Liver (tissue), 3 donors: ENCODE results near the gene TM9SF3.

Source experiments
- CTCF ChIP-seq: fragments of 150-350 bp; IDR thresholded peaks from 2 replicates; pipeline ENCODE4 v1.5.1; 2017; ENCODE audit warnings: improper control_type of control experiment, low read depth, low read length; ENCODE audit not compliant: missing input control
- EGR1 ChIP-seq, 2 donors: IDR thresholded peaks; 2 replicates each; pipeline ENCODE4 v1.6.1; 2016 to 2018; ENCODE audit warnings: antibody characterized with exemption in 2 of 2, low read depth in 2 of 2
- MAX ChIP-seq: IDR thresholded peaks from 2 replicates; pipeline ENCODE4 v1.6.1; 2016; ENCODE audit warnings: antibody characterized with exemption
- TAF1 ChIP-seq: conservative IDR thresholded peaks from 2 replicates; pipeline ENCODE4 v1.6.1; 2016; ENCODE audit warnings: antibody characterized with exemption, mild to moderate bottlenecking
- YY1 ChIP-seq: IDR thresholded peaks from 2 replicates; pipeline ENCODE4 v1.6.1; 2016; ENCODE audit warnings: antibody characterized with exemption, mild to moderate bottlenecking
- donor health status: healthy.
- donor health status: healthy.

GRCh38 chr10:96570983-96571964 lies 15.5 kb downstream of the TM9SF3 start:
- TF ChIP-seq CTCF: no peak
- TF ChIP-seq MAX: no peak
- no peak for TF ChIP-seq EGR1 (IDR thresholded peaks at IDR 0.05; ENCODE audit: low read depth in 2 of 2)
- no peak for TF ChIP-seq YY1
- no peak for TF ChIP-seq TAF1
